ENCODE data around the gene C5orf63. TPM values are rescaled to one million over a fixed set of nuclear protein-coding genes. Genes with fewer than 3 reads are reported as not detected.

The C5orf63 gene
- total and polyA plus RNA-seq, 9 of the 15 experiments (the other 6 are each of a cell fraction or from before 2014, with no cell fraction given) = 1.8 to 24.6 (median 6.2) TPM

DNA sequence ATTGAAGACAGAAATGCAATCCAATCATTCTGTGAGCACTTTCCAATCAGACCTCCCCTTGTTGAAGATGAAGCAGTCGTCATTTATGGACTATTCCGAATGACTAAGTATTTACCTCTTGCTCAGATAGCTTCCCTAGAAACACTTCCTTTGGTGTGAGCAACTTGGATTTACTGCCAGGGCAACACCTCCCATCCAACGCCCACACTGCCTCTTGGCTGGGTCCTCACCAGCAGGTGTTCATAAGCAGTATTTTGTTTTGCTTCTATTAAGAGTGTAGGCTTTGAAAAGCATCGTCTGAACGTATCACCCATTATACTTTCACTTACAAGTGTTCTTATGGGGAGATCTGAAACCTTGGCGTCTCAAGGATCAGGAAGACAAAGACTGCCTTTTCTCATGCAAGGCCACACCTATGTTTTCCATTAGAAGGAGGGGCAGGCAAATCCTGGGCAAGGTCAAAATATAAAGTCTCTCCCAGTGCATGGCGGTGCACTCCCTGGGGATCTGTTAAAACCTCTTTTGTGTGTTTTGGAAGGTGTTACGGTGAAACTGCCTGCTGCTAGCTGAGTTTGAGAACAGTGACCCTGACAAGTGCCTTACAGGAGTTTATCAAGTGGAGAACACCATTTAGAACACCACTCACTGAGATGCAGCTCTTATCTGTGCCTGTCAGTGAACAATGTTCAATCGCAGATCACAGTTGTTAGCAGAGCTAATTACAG is 32.3 kb downstream of the C5orf63 start (continued):
- TF ChIP-seq TOE1 (IDR thresholded peaks at IDR 0.05; ENCODE audit: borderline replicate concordance) (no peak), TOE1 (CRISPR knock-in tag; IDR thresholded peaks at IDR 0.05; ENCODE audit: borderline replicate concordance, low read depth) (no peak), RFX1 (IDR thresholded peaks at IDR 0.05) (peak; percentile 17; the same call in 1 of the 2 replicates), EGR1 (conservative IDR thresholded peaks at IDR 0.05) (peak; percentile 61; the same call in 1 of the 2 replicates), MIER1 (IDR thresholded peaks at IDR 0.05; ENCODE audit: low read depth) (no peak), CBFA2T3 (IDR thresholded peaks at IDR 0.05) (peak; percentile 61)
- TF ChIP-seq, protein P1, sequence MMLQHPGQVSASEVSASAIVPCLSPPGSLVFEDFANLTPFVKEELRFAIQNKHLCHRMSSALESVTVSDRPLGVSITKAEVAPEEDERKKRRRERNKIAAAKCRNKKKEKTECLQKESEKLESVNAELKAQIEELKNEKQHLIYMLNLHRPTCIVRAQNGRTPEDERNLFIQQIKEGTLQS (IDR thresholded peaks at IDR 0.05) = peak; percentile 23; the same call in 1 of the 2 replicates
- TF ChIP-seq, protein P1 (CRISPR knock-in tag; conservative IDR thresholded peaks at IDR 0.05) = no peak

- Histone ChIP-seq H2AFZ (ENCODE audit: low read depth, low read length) (no peak overlapping the region), H3K9ac (ENCODE audit: insufficient read depth in 1 of 2, low read depth in 2 of 2, low read length in 2 of 2) (no peak overlapping the region), H3K79me2 (ENCODE audit: control insufficient read depth, insufficient read depth, low read length) (no peaks in the 10 kb centered on the region), H3K27me3 (ENCODE audit: control insufficient read depth in 2 of 2, insufficient read depth in 2 of 2, low read length in 2 of 2) (no peaks in the 10 kb centered on the region), H3K27ac (ENCODE audit: extremely low read depth, low read depth, low read length) (no peak overlapping the region), H3K36me3 (ENCODE audit: control insufficient read depth, insufficient read depth, low read length) (no peaks in the 10 kb centered on the region; the same call in 2 of the 3 replicates), H3K4me3 (no peak overlapping the region), H3K9me1 (ENCODE audit: control insufficient read depth, insufficient read depth, low read length) (no peaks in the 10 kb centered on the region), H4K20me1 (replicated peaks; ENCODE audit: control insufficient read depth, insufficient read depth, low read length) (no peaks in the 10 kb centered on the region), H3K4me1 (replicated peaks in 1 of 2; ENCODE audit: control insufficient read depth in 2 of 2, insufficient read depth in 2 of 2, low read length in 2 of 2) (peaks cover 0 to 10% of the 10 kb centered on the region in 2 experiments; a peak in 2 of 5 replicates), H3K4me2 (ENCODE audit: insufficient read depth, low read length) (no peak overlapping the region), H3K9me3 (replicated peaks; ENCODE audit: control insufficient read depth, insufficient read depth, low read depth, low read length) (no peaks in the 10 kb centered on the region)
- ATAC-seq (no peak), FAIRE-seq (no peak), DNase-seq (ENCODE audit: extremely low read depth in 1 of 4, low spot score in 3 of 4) (no peak)
- no TSS peak for BruUV-seq (replicated peaks)
- WGBS (ENCODE audit: insufficient coverage, low coverage, missing lambda C conversion rate) = 57% methylated on average over 4 of the region's 4 CpGs
- in situ Hi-C loops (cut with MboI) (no loop called here), intact Hi-C loops (cut with micrococcal nuclease) (no loop called here)
- POLR2A ChIA-PET = no interaction called here
- CTCF ChIA-PET (ENCODE audit: low intra/inter-chr PET ratio) = no interaction called here
- TF ChIP-seq TAF7 (tag; IDR thresholded peaks at IDR 0.05) (no peak), ELF1 (tag; IDR thresholded peaks at IDR 0.05) (no peak), NR1H2 (CRISPR knock-in tag; IDR thresholded peaks at IDR 0.05) (no peak), TSHZ1 (CRISPR knock-in tag; IDR thresholded peaks at IDR 0.05) (no peak), ZNF143 (CRISPR knock-in tag; IDR thresholded peaks at IDR 0.05) (no peak), ZBTB34 (CRISPR knock-in tag; IDR thresholded peaks at IDR 0.05) (no peak), KDM5B (IDR thresholded peaks at IDR 0.05; ENCODE audit: insufficient replicate concordance, low read depth, low read length) (no peak), POLR2AphosphoS5 (IDR thresholded peaks at IDR 0.05; ENCODE audit: control insufficient read depth, insufficient read depth, low read depth, low read length) (no peak)
Observed at GRCh38 chr5:127038550-127038949, 34.8 kb downstream of the C5orf63 start.
